Common myeloid progenitor, CD34-positive (primary cell): ENCODE measurements around the gene CCNG2. TPM values are rescaled to one million over a fixed set of nuclear protein-coding genes. Genes with fewer than 3 reads are reported as not detected.

Source experiments
- CTCF ChIA-PET: fragments of 350-600 bp; sonication (Branson Sonifier 250); formaldehyde crosslinking; loops from one replicate; lab custom pipeline; 2021; ENCODE audit warnings: antibody characterized with exemption; lab: Charles Lee
- POLR2A ChIA-PET: fragments of 350-600 bp; sonication (Branson Sonifier 250); formaldehyde crosslinking; loops from one replicate; lab custom pipeline; 2021; ENCODE audit warnings: antibody characterized with exemption; lab: Charles Lee
- DNase-seq, 3 donors: peaks; one replicate each; pipeline versions ENCODE4 v3.0.0 to v3.0.0-alpha.2; 2013
- H3K27ac ChIP-seq, 2 experiments: 1 replicate in 1 of 2; 2 replicates in 1 of 2; pipeline ENCODE4 v1.7.0; 2013; ENCODE audit warnings: inconsistent platforms in 2 of 2, low read length in 2 of 2, mild to moderate bottlenecking in 2 of 2, low read depth in 1 of 2, moderate library complexity in 1 of 2; ENCODE audit not compliant: severe bottlenecking in 2 of 2, insufficient read depth in 1 of 2, poor library complexity in 1 of 2
- H3K27me3 ChIP-seq, 5 experiments: replicated peaks in 2 of 5; 1 replicate in 3 of 5; 2 replicates in 2 of 5; pipeline versions ENCODE4 v1.6.1 to v1.7.0; 2013; ENCODE audit warnings: low read length in 4 of 5, mild to moderate bottlenecking in 2 of 5, moderate library complexity in 2 of 5, inconsistent platforms in 1 of 5; ENCODE audit not compliant: insufficient read depth in 5 of 5, control insufficient read depth in 4 of 5
- H3K36me3 ChIP-seq, 4 experiments: 1 replicate in 2 of 4; 2 replicates in 2 of 4; pipeline versions ENCODE4 v1.6.1 to v1.7.0; 2013; ENCODE audit warnings: low read length in 3 of 4, control low read depth in 1 of 4, mild to moderate bottlenecking in 1 of 4; ENCODE audit not compliant: control insufficient read depth in 4 of 4, insufficient read depth in 4 of 4
- H3K4me1 ChIP-seq, 4 experiments: 1 replicate in 3 of 4; 2 replicates in 1 of 4; pipeline versions ENCODE4 v1.6.1 to v1.7.1; 2013; ENCODE audit warnings: low read length in 3 of 4, mild to moderate bottlenecking in 3 of 4, control low read depth in 1 of 4, inconsistent platforms in 1 of 4, moderate library complexity in 1 of 4; ENCODE audit not compliant: control insufficient read depth in 4 of 4, insufficient read depth in 4 of 4; ENCODE audit errors: control extremely low read depth in 1 of 4
- H3K4me3 ChIP-seq, 7 experiments: 1 replicate in 4 of 7; 2 replicates in 3 of 7; pipeline versions ENCODE4 v1.5.1 to v1.7.0; 2013; ENCODE audit warnings: mild to moderate bottlenecking in 7 of 7, low read length in 6 of 7, moderate library complexity in 6 of 7, inconsistent platforms in 2 of 7, low read depth in 2 of 7, control low read depth in 1 of 7; ENCODE audit not compliant: insufficient read depth in 4 of 7, control insufficient read depth in 1 of 7; ENCODE audit errors: extremely low read depth in 1 of 7
- H3K9me3 ChIP-seq, 5 experiments: 1 replicate in 4 of 5; 2 replicates in 1 of 5; pipeline versions ENCODE4 v1.6.1 to v1.7.1; 2013; ENCODE audit warnings: low read length in 4 of 5, mild to moderate bottlenecking in 2 of 5, inconsistent platforms in 1 of 5, low read depth in 1 of 5, moderate library complexity in 1 of 5; ENCODE audit not compliant: control insufficient read depth in 4 of 5, insufficient read depth in 2 of 5; ENCODE audit errors: control extremely low read depth in 1 of 5
- WGBS: methylation state at CpG from one replicate; pipeline ENCODE4 v1.1.5; 2013; ENCODE audit not compliant: insufficient coverage; 5-methylcytosine and 5-hydroxymethylcytosine counted together
- polyA plus RNA-seq: library from polyadenylated mRNA; unstranded; fragments of 120-200 nt; gene quantifications from one replicate; pipeline ENCODE4 v1.2.1, GENCODE V29; 2013

CCNG2 gene
- polyA plus RNA-seq = 41.6 TPM

DNA sequence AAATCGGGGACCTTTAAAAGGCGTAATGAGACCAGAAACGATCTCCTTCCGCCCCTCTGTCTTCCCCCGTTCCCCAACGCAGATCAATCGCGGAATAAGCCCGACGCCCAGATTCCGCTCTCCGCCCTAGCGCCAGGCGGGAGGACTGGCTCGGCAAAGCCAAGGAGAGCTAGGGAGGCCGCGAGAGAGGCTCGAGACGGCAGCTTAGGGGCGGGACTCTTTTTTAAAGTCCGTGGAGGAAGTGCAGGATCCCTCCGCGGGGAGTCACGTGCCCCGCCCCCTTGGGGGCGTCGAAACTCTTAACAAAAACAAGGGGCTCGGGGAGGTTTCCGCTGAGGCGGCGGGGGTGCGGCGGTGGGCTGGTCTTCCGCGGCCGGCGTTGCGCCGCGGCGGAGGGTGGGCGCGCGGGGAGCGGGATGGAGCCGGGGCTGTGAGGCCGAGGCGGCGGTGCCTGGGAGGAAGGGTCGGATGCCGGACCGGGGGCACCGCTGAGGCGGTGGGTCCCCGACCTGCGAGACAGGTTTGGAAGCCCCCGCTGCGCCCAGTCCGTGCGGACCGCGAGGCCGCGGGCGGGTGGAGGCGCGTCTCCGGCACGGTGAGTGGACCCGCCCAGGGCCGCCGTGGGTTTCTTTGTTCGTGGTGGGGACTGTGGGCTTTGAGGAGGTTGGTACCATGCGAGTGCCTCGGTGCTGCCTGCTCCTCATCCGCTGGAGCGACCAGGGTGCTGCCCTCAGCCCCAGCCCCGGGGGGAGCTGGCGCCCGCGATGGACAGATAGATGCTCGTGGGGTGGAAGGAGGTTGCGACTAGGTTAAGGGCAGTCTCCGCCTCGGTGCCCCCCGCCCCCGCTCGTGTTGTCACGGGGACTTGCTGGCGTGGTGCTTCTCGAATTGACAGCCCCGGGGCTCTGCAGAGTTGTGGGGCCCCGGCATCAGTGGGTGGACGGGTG lies at the start of gene CCNG2:
Gene CCNG2 (plus strand): TSS at position 296 of the 947 bp plus-strand sequence. CDS start 1,326 bp downstream, outside the sequence.
- Histone ChIP-seq H3K27me3 (no peaks in the 10 kb centered on the region), H3K27ac (peak within 1 kb of the TSS; percentile 94 to 97), H3K36me3 (peaks cover 5 to 32% (median 20%) of the 10 kb centered on the region in 4 experiments), H3K9me3 (no peaks in the 10 kb centered on the region), H3K4me1 (peaks cover 32 to 55% (median 41%) of the 10 kb centered on the region in 4 experiments), H3K4me3 (peak within 1 kb of the TSS; percentile 72 to 99 (median 96))
- peak; percentile 97 to 99 (median 98) for DNase-seq
- WGBS = under 1% methylated on average over 88 of the region's 94 CpGs
- ChIA-PET CTCF (interaction anchor here (1.1 to 4.2 kb wide), 7 partner anchors 8 to 114 kb away, joined by 3 to 26 read pairs (median 4); no protein-coding TSS in a partner anchor), POLR2A (interaction anchor here (0.5 to 3.4 kb wide), 12 partner anchors 9 to 572 kb away, joined by 3 to 13 read pairs (median 4); no protein-coding TSS in a partner anchor)

DNA sequence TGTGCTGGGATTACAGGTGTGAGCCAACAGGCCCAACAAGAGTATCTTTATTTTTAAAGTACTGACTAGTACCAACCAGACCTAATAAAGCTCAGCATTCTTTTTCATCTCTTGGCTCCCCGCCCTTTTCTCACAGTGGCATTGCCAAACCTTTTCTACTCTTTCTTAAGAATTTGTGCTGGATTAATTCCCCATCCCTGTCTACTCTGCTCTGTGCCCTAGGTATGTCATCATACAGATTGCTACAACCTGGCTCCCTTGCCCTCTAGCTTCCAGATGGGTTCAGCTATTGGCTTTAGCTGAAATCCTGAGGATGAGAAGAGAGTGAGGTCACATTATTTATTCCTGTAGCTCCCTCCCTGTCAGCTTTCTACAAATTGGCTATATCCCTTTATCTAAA lies 46.3 kb upstream of the CCNG2 start:
- WGBS = 100% methylated on average over 1 of the region's 1 CpG
- DNase-seq = no peak
- Histone ChIP-seq H3K4me1 (no peaks in the 10 kb centered on the region), H3K9me3 (no peaks in the 10 kb centered on the region), H3K4me3 (no peak overlapping the region), H3K27me3 (no peaks in the 10 kb centered on the region), H3K27ac (no peak overlapping the region), H3K36me3 (no peaks in the 10 kb centered on the region)
- POLR2A ChIA-PET = no interaction called here
- CTCF ChIA-PET = interaction anchor here (1.5 to 1.6 kb wide), 3 partner anchors 14 to 18 kb away, joined by 5 to 6 read pairs (median 6); no protein-coding TSS in a partner anchor

GRCh38 chr4:77113069-77113468 lies 43.9 kb upstream of the CCNG2 start:
- Histone ChIP-seq H3K4me3 (no peak overlapping the region), H3K27ac (no peak overlapping the region), H3K36me3 (no peaks in the 10 kb centered on the region), H3K27me3 (no peaks in the 10 kb centered on the region), H3K9me3 (no peaks in the 10 kb centered on the region), H3K4me1 (no peaks in the 10 kb centered on the region)
- CTCF ChIA-PET = no interaction called here
- WGBS = 97% methylated on average over 26 of the region's 29 CpGs
- no peak for DNase-seq
- POLR2A ChIA-PET = no interaction called here

- Histone ChIP-seq H3K36me3 (no peaks in the 10 kb centered on the region), H3K4me3 (no peak overlapping the region), H3K4me1 (no peaks in the 10 kb centered on the region), H3K27ac (no peak overlapping the region), H3K27me3 (no peaks in the 10 kb centered on the region), H3K9me3 (no peaks in the 10 kb centered on the region)
- POLR2A ChIA-PET = interaction anchor here (1.2 kb wide), 1 partner anchor 20 kb away, joined by 3 read pairs; no protein-coding TSS in a partner anchor
- no peak for DNase-seq
- CTCF ChIA-PET = interaction anchor here (0.7 to 2.0 kb wide), 4 partner anchors 17 to 86 kb away, joined by 3 to 7 read pairs (median 4); no protein-coding TSS in a partner anchor
Measured at GRCh38 chr4:77117721-77118120, 39.3 kb upstream of the CCNG2 start.

- no peaks in the 10 kb centered on the region for H3K9me3 ChIP-seq
- no peak overlapping the region for H3K4me3 ChIP-seq
- peaks cover 0 to 4% (median 2%) of the 10 kb centered on the region in 4 experiments for H3K4me1 ChIP-seq
- no peak overlapping the region for H3K27ac ChIP-seq
- DNase-seq = peak in 2 of 3 donors; percentile 27 to 33
- ChIA-PET CTCF (interaction anchor here (0.6 to 1.8 kb wide), 12 partner anchors 12 to 82 kb away, joined by 3 to 15 read pairs (median 4); no protein-coding TSS in a partner anchor), POLR2A (interaction anchor here (1.3 kb wide), 1 partner anchor 37 kb away, joined by 4 read pairs; no protein-coding TSS in a partner anchor)
- no peaks in the 10 kb centered on the region for H3K36me3 ChIP-seq
- no peaks in the 10 kb centered on the region for H3K27me3 ChIP-seq
- 93% methylated on average over 6 of the region's 8 CpGs for WGBS
Measured at GRCh38 chr4:77120886-77121508, 36.0 kb upstream of the CCNG2 start.

- ChIA-PET POLR2A (interaction anchor here (1.3 kb wide), 1 partner anchor 36 kb away, joined by 4 read pairs; no protein-coding TSS in a partner anchor), CTCF (interaction anchor here (0.9 to 1.8 kb wide), 11 partner anchors 12 to 82 kb away, joined by 3 to 15 read pairs (median 4); no protein-coding TSS in a partner anchor)
Measured at GRCh38 chr4:77121736-77122240, 35.2 kb upstream of the CCNG2 start.

More at GRCh38 chr4:77121736-77122240, 35.2 kb upstream of the CCNG2 start:
- no peak for DNase-seq
- no peaks in the 10 kb centered on the region for H3K9me3 ChIP-seq
- no peaks in the 10 kb centered on the region for H3K36me3 ChIP-seq
- WGBS = 100% methylated on average over 4 of the region's 5 CpGs
- no peak overlapping the region for H3K27ac ChIP-seq
- no peaks in the 10 kb centered on the region for H3K27me3 ChIP-seq
- peaks cover 0 to 12% (median 4%) of the 10 kb centered on the region in 4 experiments for H3K4me1 ChIP-seq
- no peak overlapping the region for H3K4me3 ChIP-seq
